Fibroblast of villous mesenchyme (primary cell): ENCODE measurements around the gene RAB11FIP3. TPM values are rescaled to one million over a fixed set of nuclear protein-coding genes. Genes with fewer than 3 reads are reported as not detected.
"Not testable (repeated sequence)": the region's sequence is repeated elsewhere in the genome, so short reads cannot be mapped to it uniquely, and the experiment has no call there.

Source experiments
- DNase-seq: peaks from one replicate; pipeline ENCODE4 v3.0.0-alpha.2; 2010; ENCODE audit warnings: low read depth
- H3K4me3 ChIP-seq: 2 replicates; pipeline ENCODE4 v1.5.1; 2011; ENCODE audit warnings: low read depth, mild to moderate bottlenecking, low read length
- CTCF ChIP-seq: IDR thresholded peaks from 2 replicates; pipeline ENCODE4 v1.5.1; 2012; ENCODE audit warnings: low read depth, mild to moderate bottlenecking, low read length; ENCODE audit not compliant: insufficient read depth
- total RNA-seq: library from RNA; depleted of rRNA; stranded (reverse); fragments of >200 nt; gene quantifications from 2 replicates; pipeline ENCODE4 v1.2.3, GENCODE V29; 2012

RAB11FIP3 gene
- total RNA-seq, 1 donor, result 19.4 TPM

DNA sequence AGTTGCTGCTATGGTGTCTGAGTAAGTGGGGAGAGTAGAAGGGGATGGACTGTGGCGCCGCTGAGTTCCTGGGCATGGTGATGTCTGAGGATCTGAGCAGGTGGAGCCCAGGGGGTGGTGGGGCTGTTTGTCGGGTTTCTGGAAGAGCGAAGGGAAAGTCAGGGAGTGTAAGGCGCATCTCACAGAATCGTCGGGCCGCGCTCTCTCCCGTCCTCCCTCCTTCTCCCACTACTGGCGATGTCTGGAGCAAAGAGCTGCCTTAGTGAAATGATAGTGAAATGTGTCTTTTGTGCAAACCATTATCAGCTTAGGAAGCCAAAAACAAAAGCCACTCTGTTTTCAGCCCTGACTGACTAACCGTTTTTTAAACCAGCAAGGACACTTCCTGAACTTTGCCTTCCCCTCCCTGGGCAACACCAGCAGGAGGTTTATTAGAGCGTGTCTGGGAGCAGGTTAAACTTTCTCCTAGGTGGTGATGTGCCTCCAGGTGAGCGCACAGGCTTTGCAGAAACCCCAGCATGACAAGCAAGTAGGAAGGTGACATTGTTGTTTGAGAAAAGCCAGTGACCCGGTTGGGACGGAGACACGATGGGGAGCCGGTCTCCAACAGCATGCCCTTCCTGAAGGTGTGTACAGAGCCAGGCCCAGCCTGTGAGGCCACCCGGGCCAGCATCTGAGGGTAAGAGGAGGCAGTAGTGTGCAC is 49.1 kb downstream of the RAB11FIP3 start:
- DNase-seq, result no peak
- no peak for TF ChIP-seq CTCF
- H3K4me3 ChIP-seq, result no peak overlapping the region

GRCh38 chr16:476039-476438 is 50.6 kb downstream of the RAB11FIP3 start:
- no peak for DNase-seq
- TF ChIP-seq CTCF, result no peak
- no peak overlapping the region for H3K4me3 ChIP-seq

- no peak for TF ChIP-seq CTCF
- DNase-seq, result no peak
- no peak overlapping the region for H3K4me3 ChIP-seq
Observed at GRCh38 chr16:477301-478157, 52.1 kb downstream of the RAB11FIP3 start.

GRCh38 chr16:478287-478686 is 52.8 kb downstream of the RAB11FIP3 start:
- not testable (repeated sequence) for DNase-seq, H3K4me3 ChIP-seq

DNA sequence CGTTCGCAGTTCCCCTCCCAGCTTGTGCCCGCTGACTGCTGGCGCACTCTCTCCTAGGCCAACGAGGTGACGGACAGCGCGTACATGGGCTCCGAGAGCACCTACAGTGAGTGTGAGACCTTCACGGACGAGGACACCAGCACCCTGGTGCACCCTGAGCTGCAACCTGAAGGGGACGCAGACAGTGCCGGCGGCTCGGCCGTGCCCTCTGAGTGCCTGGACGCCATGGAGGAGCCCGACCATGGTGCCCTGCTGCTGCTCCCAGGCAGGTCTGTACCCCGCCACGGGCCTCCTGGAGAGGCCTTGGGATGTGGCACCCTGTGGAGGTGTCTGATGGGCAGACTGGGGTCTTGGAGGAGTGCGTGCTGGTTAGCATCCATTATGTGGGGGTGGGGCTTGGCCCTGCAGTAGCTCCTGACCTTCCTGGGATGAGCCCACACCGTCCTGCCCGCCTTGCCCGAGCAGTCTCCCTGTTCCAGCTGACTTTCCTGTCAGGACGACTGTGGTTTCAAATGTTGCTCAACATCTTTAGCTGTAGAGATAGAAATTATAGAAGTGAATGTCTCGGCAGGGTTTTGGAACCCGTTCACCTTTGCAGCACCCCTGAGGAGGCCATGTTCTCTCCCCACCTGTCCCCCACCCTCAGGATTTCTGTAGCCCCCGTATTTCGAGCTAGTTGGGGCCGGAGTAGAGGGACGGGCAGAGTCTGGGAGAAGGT is 57.2 kb downstream of the RAB11FIP3 start:
- DNase-seq, result no peak
- no peak for TF ChIP-seq CTCF
- no peak overlapping the region for H3K4me3 ChIP-seq

GRCh38 chr16:483341-484075 is 58.1 kb downstream of the RAB11FIP3 start:
- no peak for TF ChIP-seq CTCF
- peak; percentile 79 for DNase-seq

More at GRCh38 chr16:483341-484075, 58.1 kb downstream of the RAB11FIP3 start:
- no peak overlapping the region for H3K4me3 ChIP-seq
